Caco-2 (cell line): Measurements from ENCODE around the gene ORMDL2. TPM values are rescaled to one million over a fixed set of nuclear protein-coding genes. Genes with fewer than 3 reads are reported as not detected.

ENCODE experiments used
- BruUV-seq: library from RNA; stranded (reverse); fragments of 400-500 nt; replicated peaks from 2 replicates; lab custom pipeline; 2021; lab: Mats Ljungman, UMichigan
- CTCF ChIA-PET: fragments of 300-600 bp; sonication (Branson Sonifier 250); formaldehyde crosslinking; loops from one replicate; lab custom pipeline; 2022; ENCODE audit warnings: antibody characterized with exemption; lab: Charles Lee
- POLR2A ChIA-PET: fragments of 300-600 bp; sonication (Branson Sonifier 250); formaldehyde crosslinking; loops from one replicate; lab custom pipeline; 2022; ENCODE audit warnings: antibody characterized with exemption; lab: Charles Lee
- DNase-seq, 2 experiments: peaks; one replicate each; pipeline versions ENCODE4 v3.0.0 to v3.0.0-alpha.2; 2020 to 2022
- H3K27me3 ChIP-seq: replicated peaks from 2 replicates; pipeline ENCODE4 v1.6.0; 2011; ENCODE audit warnings: low read length; ENCODE audit not compliant: control insufficient read depth, insufficient read depth
- H3K36me3 ChIP-seq: 2 replicates; pipeline ENCODE4 v1.5.1; 2011; ENCODE audit warnings: low read length; ENCODE audit not compliant: control insufficient read depth, insufficient read depth
- H3K4me1 ChIP-seq: fragments of 250-450 bp; sonication (Bioruptor Pico); 2 replicates; pipeline ENCODE4 v1.5.1; 2020; ENCODE audit warnings: mild to moderate bottlenecking
- H3K4me3 ChIP-seq: 2 replicates; pipeline ENCODE4 v1.5.1; 2011; ENCODE audit warnings: low read depth, mild to moderate bottlenecking, control low read depth, low read length
- H3K9me3 ChIP-seq: fragments of 250-450 bp; sonication (Bioruptor Pico); 2 replicates; pipeline ENCODE4 v1.5.1; 2020; ENCODE audit warnings: mild to moderate bottlenecking, moderate library complexity
- H3K27ac Mint-ChIP-seq: one replicate; pipeline ENCODE4 v1.8.0; 2022; ENCODE audit warnings: mixed read lengths; ENCODE audit not compliant: unreplicated experiment
- H3K27me3 Mint-ChIP-seq: one replicate; pipeline ENCODE4 v1.8.0; 2022; ENCODE audit warnings: mixed read lengths; ENCODE audit not compliant: insufficient read depth, unreplicated experiment
- H3K36me3 Mint-ChIP-seq: one replicate; pipeline ENCODE4 v1.8.0; 2022; ENCODE audit warnings: mild to moderate bottlenecking, mixed read lengths; ENCODE audit not compliant: insufficient read depth, unreplicated experiment
- H3K4me1 Mint-ChIP-seq: one replicate; pipeline ENCODE4 v1.8.0; 2022; ENCODE audit warnings: low read depth, mixed read lengths; ENCODE audit not compliant: unreplicated experiment
- H3K4me3 Mint-ChIP-seq: one replicate; pipeline ENCODE4 v1.8.0; 2022; ENCODE audit warnings: mild to moderate bottlenecking, moderate library complexity, mixed read lengths; ENCODE audit not compliant: unreplicated experiment
- H3K9me3 Mint-ChIP-seq: one replicate; pipeline ENCODE4 v1.8.0; 2022; ENCODE audit warnings: mixed read lengths; ENCODE audit not compliant: unreplicated experiment
- intact Hi-C: fragments of 100-400 bp; cut with micrococcal nuclease; formaldehyde crosslinking; loops from one replicate; pipeline ENCODE4 v1.10.0; 2022; ENCODE audit not compliant: unreplicated experiment
- total RNA-seq: library from RNA; stranded (reverse); gene quantifications from 2 replicates; pipeline ENCODE4 v1.2.3, GENCODE V29; 2022
- TF ChIP-seq, protein P1 (sequence below), 2 experiments: fragments of 200-600 bp in 1 of 2; IDR thresholded peaks; 1 replicate in 1 of 2; 2 replicates in 1 of 2; pipeline versions ENCODE4 v1.5.1 to v1.8.0; 2011 to 2022; ENCODE audit warnings: antibody characterized with exemption in 1 of 2, control low read depth in 1 of 2, inconsistent platforms in 1 of 2, low read depth in 1 of 2, low read length in 1 of 2, mild to moderate bottlenecking in 1 of 2, moderate library complexity in 1 of 2; ENCODE audit not compliant: insufficient read depth in 1 of 2, severe bottlenecking in 1 of 2, unreplicated experiment in 1 of 2

ORMDL2 gene
- total RNA-seq, 1 experiment from 2014 or later = 44.0 TPM

DNA sequence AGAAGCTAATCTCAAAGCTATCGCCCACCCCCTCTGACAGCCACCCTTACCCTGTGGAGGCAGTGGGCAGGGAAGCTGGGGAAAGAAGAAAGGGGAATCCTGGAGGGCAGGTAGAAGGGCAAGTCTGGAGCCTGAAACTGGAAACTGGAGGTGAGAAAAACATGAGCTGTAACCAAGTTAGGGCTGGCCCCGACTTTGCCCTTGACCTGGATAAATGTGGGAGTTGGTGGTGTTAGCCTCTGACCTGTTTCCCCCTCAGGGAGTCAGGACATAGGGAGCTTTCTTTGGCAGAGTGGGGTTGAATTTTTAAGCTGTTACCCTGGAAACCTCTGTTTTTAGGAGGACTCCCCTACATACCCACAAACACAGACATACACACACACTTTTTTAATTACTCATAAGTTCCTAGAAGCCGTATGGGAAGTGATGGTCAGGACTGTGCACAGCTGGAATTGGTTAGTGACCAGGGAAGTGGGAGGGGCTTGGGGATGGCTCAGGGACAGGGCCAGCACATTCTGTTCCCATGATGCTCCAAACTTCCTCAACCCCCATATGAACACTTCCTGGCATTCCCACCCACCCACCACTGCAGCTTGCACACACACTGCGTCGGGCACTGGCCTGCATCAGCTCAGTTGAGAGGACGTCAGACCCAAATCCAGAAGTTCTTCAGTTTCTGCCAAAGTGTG, 29.9 kb downstream of the ORMDL2 start:
- no TSS peak for BruUV-seq
- Mint-ChIP-seq H3K27me3 (no peaks in the 10 kb centered on the region), H3K9me3 (no peaks in the 10 kb centered on the region), H3K27ac (no peak overlapping the region), H3K36me3 (no peaks in the 10 kb centered on the region), H3K4me1 (no peaks in the 10 kb centered on the region), H3K4me3 (no peak overlapping the region)
- Histone ChIP-seq H3K4me1 (peaks cover 5% of the 10 kb centered on the region), H3K36me3 (no peaks in the 10 kb centered on the region), H3K27me3 (no peaks in the 10 kb centered on the region), H3K9me3 (no peaks in the 10 kb centered on the region), H3K4me3 (no peak overlapping the region)
- no peak for DNase-seq
- intact Hi-C loops = no loop called here
- ChIA-PET CTCF (interaction anchor here (1.5 kb wide), 1 partner anchor 92 kb away, joined by 3 read pairs; no protein-coding TSS in a partner anchor), POLR2A (interaction anchor here (0.9 kb wide), 1 partner anchor 18 kb away, joined by 7 read pairs; the partner anchor contains the start of gene DNAJC14)
- TF ChIP-seq, protein P1, sequence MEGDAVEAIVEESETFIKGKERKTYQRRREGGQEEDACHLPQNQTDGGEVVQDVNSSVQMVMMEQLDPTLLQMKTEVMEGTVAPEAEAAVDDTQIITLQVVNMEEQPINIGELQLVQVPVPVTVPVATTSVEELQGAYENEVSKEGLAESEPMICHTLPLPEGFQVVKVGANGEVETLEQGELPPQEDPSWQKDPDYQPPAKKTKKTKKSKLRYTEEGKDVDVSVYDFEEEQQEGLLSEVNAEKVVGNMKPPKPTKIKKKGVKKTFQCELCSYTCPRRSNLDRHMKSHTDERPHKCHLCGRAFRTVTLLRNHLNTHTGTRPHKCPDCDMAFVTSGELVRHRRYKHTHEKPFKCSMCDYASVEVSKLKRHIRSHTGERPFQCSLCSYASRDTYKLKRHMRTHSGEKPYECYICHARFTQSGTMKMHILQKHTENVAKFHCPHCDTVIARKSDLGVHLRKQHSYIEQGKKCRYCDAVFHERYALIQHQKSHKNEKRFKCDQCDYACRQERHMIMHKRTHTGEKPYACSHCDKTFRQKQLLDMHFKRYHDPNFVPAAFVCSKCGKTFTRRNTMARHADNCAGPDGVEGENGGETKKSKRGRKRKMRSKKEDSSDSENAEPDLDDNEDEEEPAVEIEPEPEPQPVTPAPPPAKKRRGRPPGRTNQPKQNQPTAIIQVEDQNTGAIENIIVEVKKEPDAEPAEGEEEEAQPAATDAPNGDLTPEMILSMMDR (IDR thresholded peaks at IDR 0.05; ENCODE audit: insufficient read depth in 1 of 2, low read depth in 1 of 2, low read length in 1 of 2, severe bottlenecking in 1 of 2, unreplicated experiment in 1 of 2) = no peak

DNA sequence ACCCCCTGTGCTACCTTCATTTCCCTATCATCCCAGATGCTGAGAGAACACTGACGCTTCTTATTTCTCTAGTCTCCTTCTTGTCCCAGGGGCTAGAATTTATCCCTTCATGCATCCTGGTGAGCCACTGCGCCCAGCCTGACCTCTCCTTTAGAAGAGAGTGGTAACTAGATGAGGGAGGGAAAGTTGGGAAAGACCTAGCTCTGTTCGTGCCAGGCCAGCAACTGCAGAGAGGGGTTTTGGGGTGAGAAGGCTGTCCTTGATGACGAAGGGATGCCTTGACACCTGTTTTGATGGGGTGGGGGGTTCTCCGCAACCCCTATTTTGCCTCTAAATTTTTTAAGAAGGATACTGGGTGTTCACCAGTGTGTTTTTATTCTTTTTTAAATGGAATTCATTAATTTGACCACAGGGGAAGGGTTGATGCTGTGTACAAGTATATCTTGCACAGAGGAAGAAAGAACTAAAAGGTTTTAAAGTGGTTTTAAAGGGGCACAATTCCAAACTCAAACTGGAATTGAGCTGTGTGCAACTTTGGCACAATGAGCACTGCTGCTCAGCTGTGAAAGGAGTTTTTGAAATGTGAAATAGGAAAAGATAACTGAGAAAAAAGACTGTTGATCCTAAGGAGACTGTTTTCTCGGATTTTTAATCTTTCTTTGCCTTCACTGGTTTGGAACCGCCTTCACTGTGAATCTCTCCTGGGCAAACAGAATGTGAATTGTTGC, 31.9 kb downstream of the ORMDL2 start:
- TF ChIP-seq, protein P1 (IDR thresholded peaks at IDR 0.05; ENCODE audit: insufficient read depth in 1 of 2, low read depth in 1 of 2, low read length in 1 of 2, severe bottlenecking in 1 of 2, unreplicated experiment in 1 of 2) = no peak
- no TSS peak for BruUV-seq
- H3K4me1 Mint-ChIP-seq = no peaks in the 10 kb centered on the region
- H3K36me3 Mint-ChIP-seq = no peaks in the 10 kb centered on the region
- no peak overlapping the region for H3K27ac Mint-ChIP-seq
- no peaks in the 10 kb centered on the region for H3K27me3 Mint-ChIP-seq
- Histone ChIP-seq H3K27me3 (no peaks in the 10 kb centered on the region), H3K36me3 (no peaks in the 10 kb centered on the region), H3K4me3 (no peak overlapping the region), H3K4me1 (no peaks in the 10 kb centered on the region), H3K9me3 (no peaks in the 10 kb centered on the region)
- H3K4me3 Mint-ChIP-seq = no peak overlapping the region
- intact Hi-C loops = no loop called here
- POLR2A ChIA-PET = no interaction called here
- no peak for DNase-seq
- CTCF ChIA-PET = no interaction called here
- no peaks in the 10 kb centered on the region for H3K9me3 Mint-ChIP-seq

DNA sequence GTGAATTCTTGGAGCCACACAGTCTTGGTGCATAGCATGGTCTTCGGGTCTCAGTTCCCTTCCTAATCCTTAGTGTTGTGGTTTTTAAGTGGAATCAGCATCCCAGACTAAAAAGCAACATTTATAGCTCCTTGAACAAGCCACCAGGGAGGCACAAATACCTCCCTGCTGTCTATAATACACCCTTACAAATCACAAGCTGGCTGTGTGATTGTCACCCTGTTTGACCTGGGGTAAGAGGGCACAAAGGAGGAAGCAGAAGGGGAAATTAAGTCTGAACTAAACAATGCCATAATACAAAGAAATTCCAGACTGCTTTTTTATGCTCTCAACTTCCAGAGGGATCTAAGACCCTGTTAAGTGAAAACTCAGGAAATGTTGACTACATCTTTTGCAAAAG, 32.6 kb downstream of the ORMDL2 start:
- H3K36me3 ChIP-seq = no peaks in the 10 kb centered on the region
- Mint-ChIP-seq H3K9me3 (no peaks in the 10 kb centered on the region), H3K27me3 (no peaks in the 10 kb centered on the region), H3K4me1 (no peaks in the 10 kb centered on the region), H3K36me3 (no peaks in the 10 kb centered on the region), H3K4me3 (no peak overlapping the region), H3K27ac (no peak overlapping the region)
- no peaks in the 10 kb centered on the region for H3K27me3 ChIP-seq
- BruUV-seq = no TSS peak
- H3K9me3 ChIP-seq = no peaks in the 10 kb centered on the region
- POLR2A ChIA-PET = no interaction called here
- no peak for DNase-seq
- TF ChIP-seq, protein P1 (IDR thresholded peaks at IDR 0.05; ENCODE audit: insufficient read depth in 1 of 2, low read depth in 1 of 2, low read length in 1 of 2, severe bottlenecking in 1 of 2, unreplicated experiment in 1 of 2) = no peak
- no peaks in the 10 kb centered on the region for H3K4me1 ChIP-seq
- intact Hi-C loops = no loop called here
- CTCF ChIA-PET = interaction anchor here (0.5 kb wide), 1 partner anchor 58 kb away, joined by 5 read pairs; no protein-coding TSS in a partner anchor
- no peak overlapping the region for H3K4me3 ChIP-seq
